HT-29 (cell line): ENCODE measurements around the gene SLCO3A1. TPM values are rescaled to one million over a fixed set of nuclear protein-coding genes. Genes with fewer than 3 reads are reported as not detected.

ENCODE experiments used
- DNase-seq: peaks from one replicate; pipeline ENCODE4 v3.0.0-alpha.2; 2015; ENCODE audit warnings: low spot score
- total RNA-seq: library from RNA; depleted of rRNA; stranded (reverse); fragments of >200 nt; shearing (Covaris generic); gene quantifications from 2 replicates; pipeline ENCODE4 v1.2.3, GENCODE V29; 2014

Gene SLCO3A1
- total RNA-seq, 1 experiment from 2014 or later, result 2.2 TPM

GRCh38 chr15:91911844-91912243 is 58.3 kb downstream of the SLCO3A1 start:
- DNase-seq, result no peak

GRCh38 chr15:91912336-91912735 is 58.8 kb downstream of the SLCO3A1 start:
- DNase-seq, result no peak

GRCh38 chr15:91913560-91913959 is 60.1 kb downstream of the SLCO3A1 start:
- no peak for DNase-seq

- DNase-seq, result no peak
Observed at GRCh38 chr15:91915576-91915975, 62.1 kb downstream of the SLCO3A1 start.

- DNase-seq, result no peak
Observed at GRCh38 chr15:91916051-91916450, 62.5 kb downstream of the SLCO3A1 start.

- no peak for DNase-seq
Observed at GRCh38 chr15:91917686-91918360, 64.3 kb downstream of the SLCO3A1 start.

- DNase-seq, result no peak
Observed at GRCh38 chr15:91919014-91919534, 65.6 kb downstream of the SLCO3A1 start.

- no peak for DNase-seq
Observed at GRCh38 chr15:91921188-91921842, 67.8 kb downstream of the SLCO3A1 start.

GRCh38 chr15:91921843-91922198 is 68.3 kb downstream of the SLCO3A1 start:
- DNase-seq, result no peak

GRCh38 chr15:91922646-91923547 is 69.4 kb downstream of the SLCO3A1 start:
- no peak for DNase-seq

GRCh38 chr15:91924183-91924582 is 70.7 kb downstream of the SLCO3A1 start:
- no peak for DNase-seq

GRCh38 chr15:91924837-91925495 is 71.5 kb downstream of the SLCO3A1 start:
- DNase-seq, result no peak

- DNase-seq, result no peak
Observed at GRCh38 chr15:91925794-91926193, 72.3 kb downstream of the SLCO3A1 start.

- DNase-seq, result no peak
Observed at GRCh38 chr15:91926908-91927270, 73.4 kb downstream of the SLCO3A1 start.

GRCh38 chr15:91927585-91927984 is 74.1 kb downstream of the SLCO3A1 start:
- DNase-seq, result no peak

- no peak for DNase-seq
Observed at GRCh38 chr15:91928675-91929074, 75.2 kb downstream of the SLCO3A1 start.

- no peak for DNase-seq
Observed at GRCh38 chr15:91929509-91929908, 76.0 kb downstream of the SLCO3A1 start.

GRCh38 chr15:91930092-91930491 is 76.6 kb downstream of the SLCO3A1 start:
- no peak for DNase-seq

GRCh38 chr15:91936182-91936775 is 82.8 kb downstream of the SLCO3A1 start:
- no peak for DNase-seq

GRCh38 chr15:91936927-91937326 is 83.4 kb downstream of the SLCO3A1 start:
- DNase-seq, result no peak

- DNase-seq, result no peak
Observed at GRCh38 chr15:91938136-91938535, 84.6 kb downstream of the SLCO3A1 start.
